Measurements from ENCODE around the gene ADCYAP1R1. TPM values are rescaled to one million over a fixed set of nuclear protein-coding genes. Genes with fewer than 3 reads are reported as not detected.

The ADCYAP1R1 gene
- total RNA-seq, 1 donor from 2014 or later, result 4.8 TPM

DNA sequence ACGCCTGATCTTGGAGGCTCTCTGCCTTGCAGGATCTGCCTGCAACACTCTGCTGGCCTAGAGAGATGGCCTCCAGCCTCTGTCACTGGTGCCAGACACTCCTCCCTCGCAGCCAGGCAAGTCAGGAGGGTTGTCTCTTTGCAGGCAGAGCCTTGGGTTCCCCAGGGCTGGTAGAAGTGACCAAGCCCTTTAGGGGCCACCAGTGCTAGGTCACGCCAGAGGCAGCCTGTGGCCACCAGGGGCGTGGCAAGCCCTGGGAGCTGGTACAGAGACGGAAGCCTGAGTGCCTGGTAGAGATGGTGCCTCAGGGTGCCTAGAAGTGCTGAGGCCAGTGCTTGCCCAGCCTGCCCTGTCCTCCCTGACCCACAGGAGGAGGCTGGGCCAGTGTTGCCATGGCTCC lies 9.1 kb downstream of the ADCYAP1R1 start:
- DNase-seq (no peak), ATAC-seq (ENCODE audit: poor library complexity) (peak; percentile 11)
- intact Hi-C loops (cut with DNase I), result no loop called here

- ATAC-seq (ENCODE audit: poor library complexity) (no peak), DNase-seq (no peak)
- intact Hi-C loops (cut with DNase I), result no loop called here
These were observed 10.8 kb downstream of the ADCYAP1R1 start for GRCh38 chr7:31062746-31063435.

DNA sequence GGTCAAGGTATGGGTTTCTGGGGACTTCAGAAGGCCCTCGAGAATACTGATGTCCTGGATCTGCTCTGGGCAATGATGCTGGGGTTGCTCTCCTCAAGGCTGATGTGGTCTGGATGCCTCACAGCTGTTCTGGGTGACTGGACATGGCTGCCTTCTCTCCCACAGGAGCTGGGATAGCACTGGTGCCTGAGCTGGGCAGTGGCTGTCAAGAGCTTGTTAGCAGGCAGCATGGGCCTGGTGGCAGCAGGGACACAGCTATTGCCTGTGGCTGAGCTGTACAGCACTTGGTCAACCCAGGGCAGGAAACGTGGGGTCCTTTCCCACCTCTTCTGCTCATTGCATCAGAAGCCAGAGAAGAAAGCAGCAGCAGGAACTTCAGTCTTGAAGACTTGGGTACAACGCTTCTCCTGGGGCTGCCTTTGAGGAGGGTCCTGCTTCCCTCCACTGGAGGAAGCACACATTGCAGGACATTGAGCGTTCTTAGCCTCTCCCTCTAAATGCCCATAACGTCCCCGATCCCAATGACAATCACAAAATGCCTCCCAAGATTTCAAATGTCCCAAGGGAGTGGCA lies 13.0 kb downstream of the ADCYAP1R1 start:
- DNase-seq, result no peak
- no peak for ATAC-seq (ENCODE audit: poor library complexity)
- intact Hi-C loops (cut with DNase I), result no loop called here

DNA sequence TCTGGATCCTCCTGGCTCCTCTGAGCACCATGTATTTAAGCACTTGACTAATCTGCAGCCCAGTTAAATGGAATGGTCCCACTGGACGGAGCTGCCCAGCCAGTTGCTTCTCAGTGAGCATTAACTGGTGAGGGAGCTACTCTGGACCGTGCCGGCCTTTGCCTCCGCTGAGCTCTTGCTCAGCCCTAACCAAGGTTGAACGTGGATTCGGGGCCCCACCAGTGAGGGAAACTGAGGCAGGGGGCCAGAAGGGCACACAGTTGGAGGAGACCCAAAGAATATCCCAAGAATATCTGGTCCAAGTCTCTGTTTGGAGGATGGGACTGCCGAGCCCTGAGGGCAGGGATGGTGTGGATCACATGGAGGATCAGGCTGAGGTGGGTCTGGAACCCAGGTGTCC lies 13.7 kb downstream of the ADCYAP1R1 start:
- intact Hi-C loops (cut with DNase I), result no loop called here
- DNase-seq, result no peak
- no peak for ATAC-seq (ENCODE audit: poor library complexity)

- no peak for ATAC-seq (ENCODE audit: poor library complexity)
- no peak for DNase-seq
- intact Hi-C loops (cut with DNase I), result no loop called here
These were observed 14.5 kb downstream of the ADCYAP1R1 start for GRCh38 chr7:31066516-31067130.

GRCh38 chr7:31067491-31067890 lies 15.4 kb downstream of the ADCYAP1R1 start:
- DNase-seq (no peak), ATAC-seq (ENCODE audit: poor library complexity) (no peak)
- intact Hi-C loops (cut with DNase I), result no loop called here

- intact Hi-C loops (cut with DNase I), result no loop called here
- no peak for DNase-seq
- no peak for ATAC-seq (ENCODE audit: poor library complexity)
These were observed 16.0 kb downstream of the ADCYAP1R1 start for GRCh38 chr7:31068006-31068675.

DNA sequence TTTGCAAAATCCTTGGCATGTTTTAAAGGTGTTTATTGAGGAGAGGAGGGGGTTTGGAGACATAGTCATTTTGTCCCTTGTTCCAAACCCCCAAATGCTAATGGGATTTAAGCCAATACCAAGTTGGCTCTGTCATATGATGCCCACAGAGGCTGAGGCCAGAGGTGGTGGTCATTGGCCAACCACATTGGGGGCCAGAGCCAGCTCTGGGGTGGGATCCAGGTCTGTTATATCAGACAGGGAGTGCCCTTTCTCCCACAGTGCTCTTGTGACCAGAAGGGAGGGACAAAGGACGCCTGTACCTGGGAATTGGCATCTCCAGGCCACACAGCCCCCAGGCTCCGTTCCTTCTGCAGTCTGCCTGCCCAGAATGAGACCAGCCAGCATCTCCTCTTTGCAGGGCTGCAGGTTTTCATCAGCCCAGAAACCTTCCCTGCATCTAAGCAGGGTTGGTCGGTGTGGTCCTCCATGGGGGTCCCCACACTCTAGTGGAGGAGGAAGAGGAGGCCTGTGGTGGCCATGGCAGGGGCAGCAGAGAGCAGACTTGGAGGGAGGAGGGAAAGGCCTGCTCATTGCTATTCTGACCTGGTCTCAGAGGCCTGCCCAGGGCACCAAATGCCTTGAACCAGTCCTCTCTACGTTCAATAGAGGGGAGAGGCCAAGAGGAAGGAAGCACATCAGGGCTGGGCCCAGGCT lies 17.9 kb downstream of the ADCYAP1R1 start:
- DNase-seq (no peak), ATAC-seq (ENCODE audit: poor library complexity) (no peak)
- intact Hi-C loops (cut with DNase I), result no loop called here

- DNase-seq, result no peak
- intact Hi-C loops (cut with DNase I), result no loop called here
- peak; percentile 63 for ATAC-seq (ENCODE audit: poor library complexity)
These were observed 19.0 kb downstream of the ADCYAP1R1 start for GRCh38 chr7:31070991-31071644.

DNA sequence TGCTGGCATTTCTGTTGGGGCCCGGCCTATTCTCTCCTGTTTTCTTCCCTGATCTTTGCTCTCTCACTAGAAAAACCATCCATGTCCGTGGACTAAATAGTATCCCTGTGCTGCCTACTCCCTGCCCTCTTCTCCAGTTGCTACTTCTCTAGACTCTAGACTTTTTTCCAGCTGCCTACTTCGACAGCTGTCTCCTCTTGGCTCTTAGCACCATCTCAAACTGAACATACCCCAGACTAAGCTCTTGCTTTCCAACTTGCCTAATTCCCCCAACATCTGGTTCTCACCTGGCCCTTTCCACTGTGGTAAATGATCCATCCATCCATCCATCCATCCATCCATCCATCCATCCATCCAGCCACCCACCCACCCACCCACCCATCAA lies 19.5 kb downstream of the ADCYAP1R1 start:
- DNase-seq (no peak), ATAC-seq (ENCODE audit: poor library complexity) (peak; percentile 34)
- intact Hi-C loops (cut with DNase I), result no loop called here

DNA sequence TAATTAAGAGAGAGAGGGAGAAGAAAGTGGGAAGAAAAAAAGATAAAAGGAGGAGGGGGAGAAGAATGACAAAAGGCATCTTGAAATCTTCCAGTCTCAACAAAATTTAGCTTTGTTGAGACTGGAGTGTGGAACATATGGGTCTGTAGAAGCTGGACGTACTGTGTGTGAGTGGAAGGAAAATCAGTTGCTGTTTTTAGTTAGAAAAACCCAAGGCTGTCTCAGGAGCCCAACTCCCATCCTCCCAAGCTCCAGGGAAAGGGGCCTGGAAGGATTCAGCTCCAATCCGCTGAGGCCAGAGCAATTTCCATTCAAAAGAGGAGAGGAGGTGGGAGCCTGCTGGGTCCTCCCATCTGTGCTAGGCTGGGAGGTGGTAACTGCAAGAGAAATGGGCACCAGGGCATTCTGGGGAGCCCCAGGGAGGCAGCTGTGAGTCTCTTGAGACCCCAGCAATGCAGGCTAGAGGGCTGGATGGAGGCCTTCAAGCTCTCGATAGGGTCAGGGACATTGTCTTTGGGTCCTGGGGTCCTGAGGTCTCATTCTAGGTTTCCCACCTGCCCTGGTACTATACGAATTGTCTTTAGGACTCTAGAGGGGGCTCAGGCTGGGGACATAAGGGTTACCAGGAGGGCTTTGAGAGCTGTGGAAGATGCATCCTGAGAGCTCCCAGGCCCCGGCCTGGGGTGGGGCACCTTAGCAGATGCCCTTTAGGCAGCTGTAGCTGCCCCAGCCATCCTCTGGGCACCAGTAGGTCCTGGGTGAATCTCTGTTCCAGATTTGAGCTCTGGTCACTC lies 21.4 kb downstream of the ADCYAP1R1 start:
- intact Hi-C loops (cut with DNase I), result no loop called here
- no peak for DNase-seq

DNA sequence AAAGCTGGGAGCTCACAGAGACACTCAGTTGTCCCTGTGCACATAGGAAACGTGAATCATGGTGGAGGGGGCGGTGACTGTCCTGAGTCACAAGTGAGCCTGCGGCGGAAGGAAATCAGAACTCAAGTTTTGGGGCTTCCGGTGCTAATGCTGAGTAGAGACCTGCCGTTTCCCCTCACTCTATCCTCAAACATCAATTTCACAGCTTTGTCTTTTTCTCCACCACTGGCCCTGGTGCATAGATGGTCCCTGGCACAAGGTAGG lies 21.9 kb downstream of the ADCYAP1R1 start:
- no peak for ATAC-seq (ENCODE audit: poor library complexity)
- intact Hi-C loops (cut with DNase I), result no loop called here
- DNase-seq, result no peak

More for the DNA sequence above, 21.4 kb downstream of the ADCYAP1R1 start:
- no peak for ATAC-seq (ENCODE audit: poor library complexity)

GRCh38 chr7:31074403-31075085 lies 22.4 kb downstream of the ADCYAP1R1 start:
- intact Hi-C loops (cut with DNase I), result no loop called here
- peak; percentile 79 for ATAC-seq (ENCODE audit: poor library complexity)
- DNase-seq, result peak; percentile 89

GRCh38 chr7:31075086-31075405 lies 22.9 kb downstream of the ADCYAP1R1 start:
- no peak for DNase-seq
- intact Hi-C loops (cut with DNase I), result no loop called here
- ATAC-seq (ENCODE audit: poor library complexity), result no peak

- DNase-seq (no peak), ATAC-seq (ENCODE audit: poor library complexity) (no peak)
- intact Hi-C loops (cut with DNase I), result no loop called here
These were observed 23.9 kb downstream of the ADCYAP1R1 start for GRCh38 chr7:31076051-31076450.

GRCh38 chr7:31076641-31077310 lies 24.7 kb downstream of the ADCYAP1R1 start:
- intact Hi-C loops (cut with DNase I), result no loop called here
- ATAC-seq (ENCODE audit: poor library complexity) (peak; percentile 13), DNase-seq (no peak)
